Ramos (cell line): ENCODE data around the gene NDST3.

Experiments
- in situ Hi-C: fragments of 300-500 bp; cut with MboI; formaldehyde crosslinking; loops from one replicate; pipeline ENCODE4 v1.14.3; 2022; ENCODE audit warnings: low sequenced_read_pairs; ENCODE audit not compliant: unreplicated experiment

Gene NDST3

DNA sequence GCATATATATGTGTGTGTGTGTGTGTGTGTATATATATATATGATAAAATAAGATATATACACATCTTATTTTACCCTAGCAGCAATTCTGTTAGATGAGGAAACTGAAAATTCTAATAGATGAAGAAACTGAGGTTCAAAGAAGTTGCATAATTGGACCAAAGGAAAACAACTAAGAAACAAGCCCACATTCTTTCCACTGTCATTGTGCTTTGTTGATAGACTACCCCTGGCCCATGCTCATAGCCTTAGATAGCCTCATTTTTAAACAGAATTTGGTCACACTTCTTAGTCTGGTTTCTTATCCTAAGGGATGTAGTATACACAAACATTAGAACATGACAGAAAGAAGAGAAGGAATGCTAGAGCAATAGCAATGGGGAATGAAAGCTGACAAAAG lies 138.8 kb downstream of the NDST3 start:
- in situ Hi-C loops: no loop called here

- in situ Hi-C loops: no loop called here
Observed at GRCh38 chr4:118173956-118174725, 139.9 kb downstream of the NDST3 start.

GRCh38 chr4:118175506-118175905 lies 141.2 kb downstream of the NDST3 start:
- in situ Hi-C loops: no loop called here

DNA sequence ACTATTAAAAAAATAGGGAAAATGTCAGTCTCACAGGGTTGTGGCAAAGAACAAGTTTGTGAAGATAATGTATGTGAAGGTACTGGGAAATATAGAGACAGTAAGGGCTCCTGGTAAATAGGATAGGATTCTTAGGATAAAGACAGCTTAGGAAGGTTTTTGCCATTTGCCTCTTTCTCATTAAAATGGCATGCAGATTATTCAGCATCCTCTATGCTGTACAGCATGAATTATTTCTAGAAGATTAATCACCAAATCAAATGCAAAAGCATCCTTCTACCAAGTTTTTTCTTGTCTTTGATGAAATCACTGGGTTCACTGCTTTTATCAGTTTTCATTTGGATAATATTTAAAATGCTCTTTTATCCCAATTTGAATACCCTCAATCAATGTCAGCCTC lies 142.8 kb downstream of the NDST3 start:
- in situ Hi-C loops: no loop called here

- in situ Hi-C loops: no loop called here
Observed at GRCh38 chr4:118180776-118181175, 146.5 kb downstream of the NDST3 start.

- in situ Hi-C loops: no loop called here
Observed at GRCh38 chr4:118190903-118191302, 156.6 kb downstream of the NDST3 start.

DNA sequence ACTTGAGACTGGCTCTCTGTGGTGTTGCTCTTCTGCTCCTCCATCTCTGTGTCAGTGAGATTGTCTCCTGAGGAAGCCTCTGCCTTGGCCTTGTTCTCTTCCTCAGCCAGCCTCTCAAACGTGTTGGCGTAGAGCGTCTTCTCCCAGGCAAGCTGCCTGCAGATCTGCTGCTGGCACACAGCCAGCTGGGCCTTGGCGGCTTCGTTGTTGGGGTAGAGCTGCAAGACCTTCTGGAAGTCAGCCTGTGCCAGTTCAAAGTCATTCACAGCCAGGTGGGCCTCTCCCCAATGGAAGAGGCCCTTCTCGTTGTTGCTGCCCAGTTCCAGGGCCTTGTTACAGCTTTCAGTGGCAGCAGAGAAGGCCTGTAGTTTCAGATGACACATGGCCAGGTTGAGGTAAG lies 159.1 kb downstream of the NDST3 start:
- in situ Hi-C loops: no loop called here

- in situ Hi-C loops: no loop called here
Observed at GRCh38 chr4:118206627-118207026, 172.3 kb downstream of the NDST3 start.

DNA sequence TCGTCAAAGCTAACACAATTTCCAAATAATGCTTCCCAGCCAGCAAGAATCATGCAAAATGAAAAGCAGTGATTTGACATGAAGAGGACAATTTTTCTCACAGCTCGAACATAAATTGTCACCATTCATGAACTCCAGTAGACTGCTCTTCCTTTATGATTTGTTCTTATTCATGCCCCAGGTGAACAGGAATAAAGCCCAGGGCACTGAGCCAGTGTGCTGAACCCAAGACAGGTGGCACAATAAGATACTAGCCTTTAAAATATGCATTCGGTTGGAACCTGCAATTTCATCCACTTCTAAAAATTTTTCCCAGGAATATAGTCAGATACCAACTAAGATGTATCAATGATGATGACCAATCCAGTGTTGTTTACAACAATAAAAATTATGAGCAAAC lies 178.8 kb downstream of the NDST3 start:
- in situ Hi-C loops: no loop called here

DNA sequence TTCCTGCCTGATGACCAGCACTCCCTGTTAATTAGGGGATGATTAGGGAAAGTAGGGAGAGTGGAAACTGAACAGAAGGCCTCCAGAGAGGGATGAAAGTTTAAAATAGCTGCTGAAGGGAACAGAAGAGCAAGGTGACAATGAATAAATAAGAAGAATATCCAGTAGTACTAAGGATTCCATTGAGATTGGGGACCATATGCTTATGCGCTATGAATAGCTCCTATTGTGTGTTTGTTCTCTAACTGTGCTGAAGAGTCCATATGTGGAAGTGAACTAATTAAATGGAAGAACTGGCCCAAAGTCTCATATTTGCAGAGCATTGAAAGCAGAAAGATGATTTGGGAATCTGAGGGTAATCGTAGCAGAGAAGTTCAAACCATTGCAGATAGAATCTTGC lies 181.5 kb downstream of the NDST3 start:
- in situ Hi-C loops: no loop called here

DNA sequence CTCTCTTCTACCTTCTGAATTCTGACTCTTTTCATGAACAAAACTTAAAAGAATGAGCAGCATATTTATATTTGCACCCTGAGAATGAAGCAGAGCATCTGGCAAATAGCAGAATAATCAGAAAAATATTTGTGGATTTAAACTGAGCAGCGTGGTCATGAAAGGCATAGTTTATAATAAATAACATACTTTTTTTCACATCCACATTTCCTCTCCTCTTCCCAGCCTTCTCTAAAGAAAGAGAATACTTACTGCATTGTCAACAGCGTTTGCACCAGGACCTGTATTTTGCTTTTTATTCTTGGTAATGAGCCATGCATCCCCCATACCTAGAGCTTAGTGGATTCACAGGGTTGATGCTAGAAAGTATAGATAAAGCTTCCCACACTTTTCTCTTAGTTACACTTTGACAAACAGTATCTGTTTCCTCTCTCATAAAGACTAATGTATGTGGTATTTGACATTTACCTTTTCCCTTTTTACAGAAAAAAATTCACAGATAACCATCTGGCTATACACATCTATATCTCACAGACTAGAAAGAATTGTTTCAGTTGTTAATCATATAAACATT lies 187.0 kb downstream of the NDST3 start:
- in situ Hi-C loops: no loop called here

GRCh38 chr4:118224243-118224829 lies 190.1 kb downstream of the NDST3 start:
- in situ Hi-C loops: no loop called here

DNA sequence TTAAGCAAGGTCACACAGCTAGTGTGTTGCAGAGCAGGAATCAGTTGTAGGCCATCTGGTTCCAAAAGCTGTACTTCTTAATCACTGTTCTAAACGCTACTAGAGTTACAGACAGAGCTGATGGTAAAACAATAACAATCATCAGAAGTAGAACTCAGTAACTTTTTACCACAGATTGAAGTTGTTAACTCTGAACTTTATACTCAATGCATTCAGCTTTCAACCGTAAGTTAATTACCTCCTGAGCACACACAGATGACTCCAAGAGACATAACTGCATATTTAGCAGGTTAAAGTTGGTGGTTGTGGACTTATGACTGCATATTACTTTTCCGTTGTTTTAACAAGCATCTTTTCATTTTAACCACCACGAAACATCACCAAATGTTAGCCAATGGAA lies 191.2 kb downstream of the NDST3 start:
- in situ Hi-C loops: no loop called here

DNA sequence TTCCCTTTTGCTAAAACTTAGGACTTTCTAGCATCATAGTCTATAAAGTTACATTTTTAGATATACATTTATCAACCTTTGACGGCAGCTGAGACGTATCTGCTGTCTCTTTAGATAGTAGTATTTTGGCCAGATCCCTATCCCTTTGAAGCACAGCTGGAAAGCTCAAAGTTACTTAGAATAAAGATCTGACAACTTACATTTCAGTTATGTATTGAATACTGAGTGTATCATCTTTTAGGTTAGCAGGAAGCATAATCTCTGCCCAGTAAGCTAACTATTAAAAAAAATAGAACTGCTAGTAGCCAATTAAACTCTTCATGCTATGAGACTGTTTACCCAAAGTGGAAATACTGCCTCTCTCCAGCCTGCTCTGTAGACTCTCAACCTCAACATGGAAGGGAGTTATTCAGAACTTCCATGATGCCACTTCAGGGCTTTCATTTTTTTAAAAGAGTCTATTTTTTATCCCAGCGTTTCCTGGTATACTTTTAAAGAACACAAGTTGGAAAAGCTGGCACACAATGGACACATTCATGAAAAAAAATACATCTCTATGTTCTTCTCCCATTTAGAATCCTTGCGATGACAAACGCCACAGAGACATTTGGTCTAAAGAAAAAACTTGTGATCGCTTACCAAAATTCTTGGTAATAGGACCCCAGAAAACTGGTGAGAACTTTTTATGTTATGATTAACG lies 192.2 kb downstream of the NDST3 start:
- in situ Hi-C loops: no loop called here

- in situ Hi-C loops: no loop called here
Observed at GRCh38 chr4:118235566-118236120, 201.4 kb downstream of the NDST3 start.

DNA sequence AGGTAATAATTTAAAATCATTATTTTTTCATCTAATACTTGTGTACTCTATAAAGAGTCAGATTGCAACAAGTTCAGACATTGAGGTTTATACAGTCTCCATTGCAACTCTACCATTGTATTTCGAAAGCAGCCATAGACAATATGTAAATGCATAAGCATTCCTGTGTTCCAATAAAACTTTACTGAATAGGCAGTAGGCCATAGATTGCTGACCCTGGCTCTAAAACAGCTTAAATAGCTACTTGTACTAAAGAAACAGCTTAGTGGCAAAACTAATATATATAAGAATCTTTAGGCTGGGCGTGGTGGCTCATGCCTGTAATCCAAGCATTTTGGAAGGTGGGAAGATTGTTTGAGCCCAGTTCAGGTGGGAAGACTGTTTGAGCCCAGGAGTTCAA lies 203.2 kb downstream of the NDST3 start:
- in situ Hi-C loops: no loop called here

DNA sequence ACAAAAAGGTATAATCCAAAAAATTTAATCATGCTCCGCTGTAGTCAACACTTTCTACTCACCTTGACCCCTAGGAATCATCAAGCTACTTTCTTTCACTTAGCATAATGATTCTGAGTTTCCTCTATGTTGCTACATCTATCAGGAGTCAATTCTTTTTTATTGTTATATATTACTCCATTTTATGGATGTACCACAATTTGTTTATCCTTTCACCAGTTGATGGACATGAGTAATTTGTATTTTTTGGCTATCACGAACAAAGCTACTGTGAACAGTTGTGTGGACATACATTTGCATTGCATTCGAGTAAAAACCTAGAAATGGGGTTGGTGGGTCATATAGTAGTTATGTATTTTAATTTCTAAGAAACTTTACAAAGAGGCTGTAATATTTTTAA lies 215.6 kb downstream of the NDST3 start:
- in situ Hi-C loops: no loop called here

GRCh38 chr4:118254368-118254767 lies 220.1 kb downstream of the NDST3 start:
- in situ Hi-C loops: no loop called here

GRCh38 chr4:118259111-118259510 lies 224.8 kb downstream of the NDST3 start:
- in situ Hi-C loops: no loop called here

DNA sequence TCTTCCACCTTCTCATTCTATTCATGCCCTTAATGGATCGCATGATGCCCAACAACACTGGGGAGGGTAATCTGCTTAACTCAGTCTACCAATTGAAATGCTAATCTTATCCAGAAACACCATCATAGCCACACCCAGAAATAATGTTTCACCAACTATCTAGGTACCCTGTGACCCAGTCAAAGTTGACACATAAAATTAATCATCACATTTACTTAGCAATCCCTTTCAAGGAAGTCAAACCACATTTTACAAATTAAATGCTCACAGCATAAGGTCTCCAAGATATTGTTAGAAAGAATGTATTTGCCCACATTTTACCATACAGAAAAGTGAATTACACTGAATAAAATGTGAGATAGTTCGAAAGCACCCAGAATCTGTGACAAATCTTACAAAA lies 226.0 kb downstream of the NDST3 start:
- in situ Hi-C loops: no loop called here

GRCh38 chr4:118264096-118264495 lies 229.8 kb downstream of the NDST3 start:
- in situ Hi-C loops: no loop called here
